Liver (tissue), 9 donors: ENCODE data around the gene RECK. TPM values are rescaled to one million over a fixed set of nuclear protein-coding genes. Genes with fewer than 3 reads are reported as not detected.
"Not testable (repeated sequence)": the region's sequence is repeated elsewhere in the genome, so short reads cannot be mapped to it uniquely, and the experiment has no call there.

Source experiments
- DNase-seq: peaks from one replicate; pipeline ENCODE4 v3.0.0-alpha.2; 2017; ENCODE audit warnings: low spot score
- H3K27ac ChIP-seq, 2 donors: one replicate each; pipeline ENCODE4 v1.7.0; 2013; ENCODE audit warnings: inconsistent platforms in 2 of 2, low read length in 2 of 2, control low read depth in 1 of 2, low read depth in 1 of 2, mild to moderate bottlenecking in 1 of 2
- H3K27me3 ChIP-seq, 4 donors: one replicate each; pipeline versions ENCODE4 v1.6.1 to v1.7.0; 2013; ENCODE audit warnings: low read length in 3 of 4, inconsistent platforms in 1 of 4, mild to moderate bottlenecking in 1 of 4, moderate library complexity in 1 of 4; ENCODE audit not compliant: control insufficient read depth in 4 of 4, insufficient read depth in 4 of 4
- H3K36me3 ChIP-seq, 4 donors: one replicate each; pipeline versions ENCODE4 v1.6.1 to v1.7.0; 2013; ENCODE audit warnings: low read length in 3 of 4, mild to moderate bottlenecking in 3 of 4, low read depth in 1 of 4, moderate library complexity in 1 of 4; ENCODE audit not compliant: control insufficient read depth in 4 of 4, insufficient read depth in 3 of 4
- H3K4me1 ChIP-seq, 4 donors: one replicate each; pipeline versions ENCODE4 v1.6.1 to v1.7.0; 2013; ENCODE audit warnings: low read length in 3 of 4, mild to moderate bottlenecking in 3 of 4, moderate library complexity in 1 of 4; ENCODE audit not compliant: control insufficient read depth in 4 of 4, insufficient read depth in 4 of 4
- H3K4me3 ChIP-seq, 3 donors: one replicate each; pipeline versions ENCODE4 v1.6.1 to v1.7.0; 2013; ENCODE audit warnings: low read length in 3 of 3, control low read depth in 1 of 3, low read depth in 1 of 3, mild to moderate bottlenecking in 1 of 3
- H3K9ac ChIP-seq, 2 donors: one replicate each; pipeline ENCODE4 v1.7.0; 2013; ENCODE audit warnings: low read length in 2 of 2, mild to moderate bottlenecking in 2 of 2, moderate library complexity in 2 of 2, control low read depth in 1 of 2, low read depth in 1 of 2
- H3K9me3 ChIP-seq, 4 donors: one replicate each; pipeline versions ENCODE4 v1.6.1 to v1.7.0; 2013; ENCODE audit warnings: low read length in 3 of 4; ENCODE audit not compliant: control insufficient read depth in 4 of 4
- EGR1 ChIP-seq, 2 donors: IDR thresholded peaks; 2 replicates each; pipeline ENCODE4 v1.6.1; 2016 to 2018; ENCODE audit warnings: antibody characterized with exemption in 2 of 2, low read depth in 2 of 2
- FOXA1 ChIP-seq: IDR thresholded peaks from 2 replicates; pipeline ENCODE4 v1.6.1; 2016; ENCODE audit warnings: antibody characterized with exemption
- FOXA2 ChIP-seq: IDR thresholded peaks from 2 replicates; pipeline ENCODE4 v1.6.1; 2016; ENCODE audit warnings: antibody characterized with exemption
- GABPA ChIP-seq, 2 donors: IDR thresholded peaks in 1 of 2; conservative IDR thresholded peaks in 1 of 2; 2 replicates each; pipeline ENCODE4 v1.6.1; 2016; ENCODE audit warnings: antibody characterized with exemption in 2 of 2, mild to moderate bottlenecking in 1 of 2, moderate library complexity in 1 of 2
- HNF4A ChIP-seq, 2 donors: conservative IDR thresholded peaks; 2 replicates each; pipeline ENCODE4 v1.6.1; 2016; ENCODE audit warnings: antibody characterized with exemption in 2 of 2, mild to moderate bottlenecking in 2 of 2
- HNF4G ChIP-seq: IDR thresholded peaks from 2 replicates; pipeline ENCODE4 v1.6.1; 2016; ENCODE audit warnings: antibody characterized with exemption
- JUND ChIP-seq, 2 donors: IDR thresholded peaks; 2 replicates each; pipeline ENCODE4 v1.6.1; 2016; ENCODE audit warnings: antibody characterized with exemption in 2 of 2
- NR2F2 ChIP-seq: IDR thresholded peaks from 2 replicates; pipeline ENCODE4 v1.6.1; 2016; ENCODE audit warnings: antibody characterized with exemption
- RXRA ChIP-seq, 2 donors: IDR thresholded peaks; 2 replicates each; pipeline ENCODE4 v1.6.1; 2017 to 2018; ENCODE audit warnings: antibody characterized with exemption in 2 of 2, mild to moderate bottlenecking in 1 of 2
- SP1 ChIP-seq: IDR thresholded peaks from 2 replicates; pipeline ENCODE4 v1.6.1; 2018; ENCODE audit warnings: antibody characterized with exemption, mild to moderate bottlenecking
- TAF1 ChIP-seq: conservative IDR thresholded peaks from 2 replicates; pipeline ENCODE4 v1.6.1; 2016; ENCODE audit warnings: antibody characterized with exemption, mild to moderate bottlenecking
- YY1 ChIP-seq: IDR thresholded peaks from 2 replicates; pipeline ENCODE4 v1.6.1; 2016; ENCODE audit warnings: antibody characterized with exemption, mild to moderate bottlenecking
- WGBS: extraction: QIAGEN DNeasy Blood & Tissue Kit; methylation state at CpG from one replicate; pipeline ENCODE4 v1.1.7; 2013; 5-methylcytosine and 5-hydroxymethylcytosine counted together
- polyA plus RNA-seq, 2 donors: library from polyadenylated mRNA; stranded (reverse) in 1 of 2; unstranded in 1 of 2; fragments of 200-250 nt in 1 of 2; fragments of >200 nt in 1 of 2; fragmentation: Nextera tagmentation in 1 of 2; extraction: Ambion mirVana in 1 of 2; gene quantifications; one replicate each; pipeline versions ENCODE4 v1.2.1 to v1.2.3, GENCODE V29; 2013 to 2015
- total RNA-seq, 2 donors: library from RNA; depleted of rRNA; stranded (reverse); fragments of >200 nt; gene quantifications; one replicate each; pipeline ENCODE4 v1.2.3, GENCODE V29; 2014
- TF ChIP-seq, protein P1 (sequence below): fragments of 150-350 bp; IDR thresholded peaks from 2 replicates; pipeline ENCODE4 v1.5.1; 2017; ENCODE audit warnings: improper control_type of control experiment, low read depth, low read length; ENCODE audit not compliant: missing input control
- TF ChIP-seq, protein P2 (sequence below): IDR thresholded peaks from 2 replicates; pipeline ENCODE4 v1.6.1; 2016; ENCODE audit warnings: antibody characterized with exemption
- TF ChIP-seq, protein P3 (sequence below): IDR thresholded peaks from 2 replicates; pipeline ENCODE4 v1.6.1; 2016; ENCODE audit warnings: antibody characterized with exemption
- donor health status: healthy.
- donor health status: healthy.
- donor health status: healthy.
- donor health status: healthy.
- donor health status: healthy.

The RECK gene
- total and polyA plus RNA-seq, 4 donors, result 2.1 to 3.5 (median 2.3) TPM

DNA sequence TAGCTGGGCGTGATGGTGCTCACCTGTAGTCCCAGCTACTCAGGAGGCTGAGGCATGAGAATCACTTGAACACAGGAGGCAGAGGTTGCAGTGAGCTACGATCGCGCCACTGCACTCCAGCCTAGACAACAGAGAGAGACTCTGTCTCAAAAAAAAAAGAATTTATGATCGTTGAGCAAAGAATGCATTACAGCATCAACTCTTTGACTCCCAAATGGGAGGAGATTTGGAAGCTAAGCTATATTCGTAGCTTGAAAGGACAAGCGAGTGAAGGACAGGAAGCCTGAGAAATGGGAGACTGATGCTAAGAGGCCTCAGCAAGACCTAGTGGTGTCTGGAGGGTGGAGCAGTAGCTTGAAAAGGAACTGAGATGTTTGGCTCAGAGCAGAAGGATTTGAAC is 122.2 kb downstream of the RECK start (continued):
- no peak for TF ChIP-seq HNF4A (conservative IDR thresholded peaks at IDR 0.05)

DNA sequence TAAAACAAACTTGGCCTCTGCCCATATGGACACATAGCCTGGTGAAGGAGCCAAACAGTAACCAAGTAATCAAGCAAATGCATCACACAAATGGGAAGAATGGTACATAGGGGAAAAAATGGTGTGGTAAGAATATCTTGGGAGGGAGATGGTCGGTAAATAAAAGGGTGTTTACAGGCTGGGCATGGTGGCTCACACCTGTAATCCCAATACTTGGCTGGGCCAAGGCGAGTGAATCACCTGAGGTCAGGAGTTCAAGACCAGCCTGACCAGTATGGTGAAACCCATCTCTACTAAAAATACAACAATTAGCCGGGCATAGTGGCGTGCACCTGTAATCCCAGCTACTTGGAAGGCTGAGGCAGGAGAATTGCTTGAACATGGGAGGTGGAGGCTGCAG is 122.8 kb downstream of the RECK start:
- not testable (repeated sequence) for DNase-seq, H3K9me3 ChIP-seq, H3K4me1 ChIP-seq, H3K4me3 ChIP-seq, H3K27me3 ChIP-seq, H3K27ac ChIP-seq, H3K9ac ChIP-seq, H3K36me3 ChIP-seq
- 92% methylated on average over 4 of the region's 4 CpGs for WGBS

DNA sequence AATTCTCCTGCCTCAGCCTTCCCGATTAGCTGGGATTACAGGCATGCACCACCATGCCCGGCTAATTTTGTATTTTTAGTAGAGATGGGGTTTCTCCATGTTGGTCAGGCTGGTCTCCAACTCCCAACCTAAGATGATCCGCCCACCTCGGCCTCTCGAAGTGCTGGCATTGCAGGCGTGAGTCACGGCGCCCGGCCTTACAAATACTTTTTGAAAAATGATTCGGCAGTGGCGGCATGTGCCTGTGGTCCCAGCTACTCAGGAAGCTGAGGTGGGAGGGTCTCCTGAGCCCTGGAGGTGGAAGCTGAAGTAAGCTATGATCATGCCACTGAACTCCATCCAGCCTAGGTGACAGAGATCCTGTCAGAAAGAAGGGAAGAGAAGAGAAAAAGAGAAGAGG is 123.4 kb downstream of the RECK start:
- H3K27ac ChIP-seq, H3K4me1 ChIP-seq: not testable (repeated sequence)
- WGBS, result 94% methylated on average over 11 of the region's 11 CpGs

DNA sequence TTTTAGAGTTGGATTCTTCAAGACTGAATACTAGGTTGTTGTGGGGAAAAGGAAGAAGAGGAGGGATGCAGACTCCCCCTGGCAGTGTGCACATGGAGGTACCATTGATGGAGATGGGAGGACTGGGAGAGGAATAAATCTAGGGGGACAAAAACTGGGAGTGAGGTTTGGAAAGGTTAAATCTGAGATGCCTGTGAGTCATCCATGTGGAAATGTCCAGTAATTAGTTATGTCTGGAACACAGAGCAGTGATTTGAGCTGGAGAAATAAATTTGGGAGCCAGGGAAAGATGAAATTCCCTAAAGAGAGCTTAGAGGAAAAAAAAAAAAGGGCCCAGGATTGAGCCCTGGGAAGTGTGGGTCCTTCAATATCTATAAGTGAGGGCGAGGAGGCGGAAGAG is 124.5 kb downstream of the RECK start:
- Histone ChIP-seq H3K27me3 (no peaks in the 10 kb centered on the region), H3K9ac (no peak overlapping the region), H3K4me3 (no peak overlapping the region), H3K9me3 (no peaks in the 10 kb centered on the region), H3K36me3 (no peaks in the 10 kb centered on the region), H3K27ac (no peak overlapping the region), H3K4me1 (no peaks in the 10 kb centered on the region)
- no peak for DNase-seq
- 92% methylated on average over 2 of the region's 2 CpGs for WGBS
- TF ChIP-seq, protein P1, sequence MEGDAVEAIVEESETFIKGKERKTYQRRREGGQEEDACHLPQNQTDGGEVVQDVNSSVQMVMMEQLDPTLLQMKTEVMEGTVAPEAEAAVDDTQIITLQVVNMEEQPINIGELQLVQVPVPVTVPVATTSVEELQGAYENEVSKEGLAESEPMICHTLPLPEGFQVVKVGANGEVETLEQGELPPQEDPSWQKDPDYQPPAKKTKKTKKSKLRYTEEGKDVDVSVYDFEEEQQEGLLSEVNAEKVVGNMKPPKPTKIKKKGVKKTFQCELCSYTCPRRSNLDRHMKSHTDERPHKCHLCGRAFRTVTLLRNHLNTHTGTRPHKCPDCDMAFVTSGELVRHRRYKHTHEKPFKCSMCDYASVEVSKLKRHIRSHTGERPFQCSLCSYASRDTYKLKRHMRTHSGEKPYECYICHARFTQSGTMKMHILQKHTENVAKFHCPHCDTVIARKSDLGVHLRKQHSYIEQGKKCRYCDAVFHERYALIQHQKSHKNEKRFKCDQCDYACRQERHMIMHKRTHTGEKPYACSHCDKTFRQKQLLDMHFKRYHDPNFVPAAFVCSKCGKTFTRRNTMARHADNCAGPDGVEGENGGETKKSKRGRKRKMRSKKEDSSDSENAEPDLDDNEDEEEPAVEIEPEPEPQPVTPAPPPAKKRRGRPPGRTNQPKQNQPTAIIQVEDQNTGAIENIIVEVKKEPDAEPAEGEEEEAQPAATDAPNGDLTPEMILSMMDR, result no peak
- no peak for TF ChIP-seq FOXA1
- TF ChIP-seq HNF4G, result no peak

More for the DNA sequence above, 123.4 kb downstream of the RECK start:
- not testable (repeated sequence) for H3K4me3 ChIP-seq, H3K27me3 ChIP-seq, H3K9me3 ChIP-seq, H3K9ac ChIP-seq, DNase-seq, H3K36me3 ChIP-seq

DNA sequence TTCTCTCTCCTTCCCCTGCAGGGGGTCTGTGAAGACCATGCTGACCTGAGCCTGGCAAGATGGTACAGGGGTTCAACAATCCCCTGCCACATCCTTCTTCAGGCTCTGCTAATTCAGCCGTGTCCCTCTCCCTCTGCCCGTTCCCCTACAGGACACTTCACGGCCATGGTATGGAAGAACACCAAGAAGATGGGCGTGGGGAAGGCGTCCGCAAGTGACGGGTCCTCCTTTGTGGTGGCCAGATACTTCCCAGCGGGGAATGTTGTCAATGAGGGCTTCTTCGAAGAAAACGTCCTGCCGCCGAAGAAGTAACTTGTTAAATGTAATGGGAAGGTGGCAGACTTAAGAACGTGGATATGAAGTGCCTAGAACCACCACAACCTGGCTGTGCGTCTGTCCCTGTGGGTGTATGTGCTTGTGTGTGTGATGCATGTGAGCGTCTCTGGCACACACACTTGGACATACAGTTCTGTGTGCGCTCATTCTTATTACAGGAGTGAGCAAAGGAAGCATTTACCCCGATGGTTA is 125.6 kb downstream of the RECK start:
- Histone ChIP-seq H3K9me3 (no peaks in the 10 kb centered on the region), H3K9ac (no peak overlapping the region), H3K27ac (no peak overlapping the region), H3K27me3 (no peaks in the 10 kb centered on the region), H3K4me1 (peaks cover 0 to 2% (median 0%) of the 10 kb centered on the region in 4 donors), H3K36me3 (no peaks in the 10 kb centered on the region), H3K4me3 (no peak overlapping the region)
- 84% methylated on average over 17 of the region's 17 CpGs for WGBS
- TF ChIP-seq HNF4G (no peak), FOXA2 (no peak), GABPA (IDR thresholded peaks at IDR 0.05 in 1 of 2, conservative IDR thresholded peaks at IDR 0.05 in 1 of 2) (no peak), NR2F2 (no peak), EGR1 (IDR thresholded peaks at IDR 0.05; ENCODE audit: low read depth in 2 of 2) (no peak), RXRA (IDR thresholded peaks at IDR 0.05) (no peak), SP1 (no peak), TAF1 (no peak), FOXA1 (no peak), HNF4A (conservative IDR thresholded peaks at IDR 0.05) (no peak), JUND (IDR thresholded peaks at IDR 0.05) (no peak), YY1 (no peak)
- TF ChIP-seq, protein P1, result no peak
- TF ChIP-seq, protein P2, sequence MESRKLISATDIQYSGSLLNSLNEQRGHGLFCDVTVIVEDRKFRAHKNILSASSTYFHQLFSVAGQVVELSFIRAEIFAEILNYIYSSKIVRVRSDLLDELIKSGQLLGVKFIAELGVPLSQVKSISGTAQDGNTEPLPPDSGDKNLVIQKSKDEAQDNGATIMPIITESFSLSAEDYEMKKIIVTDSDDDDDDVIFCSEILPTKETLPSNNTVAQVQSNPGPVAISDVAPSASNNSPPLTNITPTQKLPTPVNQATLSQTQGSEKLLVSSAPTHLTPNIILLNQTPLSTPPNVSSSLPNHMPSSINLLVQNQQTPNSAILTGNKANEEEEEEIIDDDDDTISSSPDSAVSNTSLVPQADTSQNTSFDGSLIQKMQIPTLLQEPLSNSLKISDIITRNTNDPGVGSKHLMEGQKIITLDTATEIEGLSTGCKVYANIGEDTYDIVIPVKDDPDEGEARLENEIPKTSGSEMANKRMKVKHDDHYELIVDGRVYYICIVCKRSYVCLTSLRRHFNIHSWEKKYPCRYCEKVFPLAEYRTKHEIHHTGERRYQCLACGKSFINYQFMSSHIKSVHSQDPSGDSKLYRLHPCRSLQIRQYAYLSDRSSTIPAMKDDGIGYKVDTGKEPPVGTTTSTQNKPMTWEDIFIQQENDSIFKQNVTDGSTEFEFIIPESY, result no peak
- TF ChIP-seq, protein P3, sequence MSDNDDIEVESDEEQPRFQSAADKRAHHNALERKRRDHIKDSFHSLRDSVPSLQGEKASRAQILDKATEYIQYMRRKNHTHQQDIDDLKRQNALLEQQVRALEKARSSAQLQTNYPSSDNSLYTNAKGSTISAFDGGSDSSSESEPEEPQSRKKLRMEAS, result no peak
- DNase-seq, result no peak
